Cortex of kidney (tissue), 1 donor: ENCODE data around the gene CAMK1D.

ENCODE experiments used
- DNase-seq: peaks from one replicate; lab custom pipeline; 2025; lab: John Stamatoyannopoulos, UW

The CAMK1D gene

GRCh38 chr10:12559578-12560178, 210.3 kb downstream of the CAMK1D start:
- no peak for DNase-seq

DNA sequence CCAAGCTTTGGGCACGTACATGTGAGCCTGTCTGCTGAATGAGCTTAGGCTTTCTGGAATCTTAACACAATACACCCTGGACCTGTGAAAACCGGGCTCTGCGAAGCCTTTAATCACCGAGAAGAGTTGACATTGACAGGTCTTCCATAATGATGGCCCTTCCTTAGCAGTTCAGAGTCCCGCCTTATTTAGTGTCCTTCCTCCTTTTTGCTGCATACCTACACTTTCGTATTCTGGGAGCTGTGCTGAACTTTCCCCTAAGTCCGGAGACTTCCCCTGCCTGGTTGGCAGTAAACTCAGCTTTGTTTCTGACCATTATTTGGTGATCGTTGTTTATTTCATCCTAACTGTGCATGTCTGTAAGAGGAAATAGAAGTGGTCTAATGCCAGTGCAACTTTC, 212.0 kb downstream of the CAMK1D start:
- DNase-seq, result no peak

GRCh38 chr10:12561720-12562119, 212.4 kb downstream of the CAMK1D start:
- DNase-seq, result no peak

DNA sequence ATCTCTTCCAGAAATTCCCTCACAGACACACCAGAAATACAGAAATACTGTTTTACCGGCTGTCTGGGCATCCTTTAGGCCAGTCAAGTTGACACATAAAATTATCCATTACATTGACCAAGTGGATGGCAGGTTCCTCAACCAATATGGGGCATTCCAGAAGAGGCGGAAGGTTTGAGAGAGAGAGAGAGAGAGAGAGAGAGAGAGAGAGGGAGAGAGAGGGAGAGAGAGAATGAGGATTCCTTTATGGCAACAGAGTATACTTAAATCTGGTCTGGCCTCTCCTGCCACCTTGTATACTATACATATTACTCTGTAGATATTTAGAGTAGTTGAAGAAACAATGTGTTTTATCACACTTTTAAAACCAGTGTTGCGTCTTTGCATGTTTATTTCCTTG, 214.1 kb downstream of the CAMK1D start:
- no peak for DNase-seq

DNA sequence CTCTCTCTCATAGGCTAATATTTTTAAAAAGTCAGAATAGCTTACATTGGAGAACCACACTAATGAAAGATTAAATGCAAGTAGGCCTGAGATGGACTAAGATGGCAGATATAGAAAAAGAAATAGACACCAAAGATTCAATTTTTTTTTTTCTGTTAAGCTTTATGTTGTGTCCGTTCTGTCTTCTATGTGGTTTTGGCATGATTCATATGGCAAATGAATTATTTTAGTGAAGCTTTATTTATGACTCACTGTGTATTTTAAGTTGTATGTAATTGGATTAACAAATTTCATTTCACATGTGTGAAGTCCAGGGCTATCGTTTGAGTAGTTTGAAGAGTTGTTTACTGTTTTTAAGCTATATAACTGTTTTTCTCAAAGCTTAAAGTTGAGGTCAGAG, 214.8 kb downstream of the CAMK1D start:
- no peak for DNase-seq

GRCh38 chr10:12566161-12567115, 217.1 kb downstream of the CAMK1D start:
- no peak for DNase-seq

DNA sequence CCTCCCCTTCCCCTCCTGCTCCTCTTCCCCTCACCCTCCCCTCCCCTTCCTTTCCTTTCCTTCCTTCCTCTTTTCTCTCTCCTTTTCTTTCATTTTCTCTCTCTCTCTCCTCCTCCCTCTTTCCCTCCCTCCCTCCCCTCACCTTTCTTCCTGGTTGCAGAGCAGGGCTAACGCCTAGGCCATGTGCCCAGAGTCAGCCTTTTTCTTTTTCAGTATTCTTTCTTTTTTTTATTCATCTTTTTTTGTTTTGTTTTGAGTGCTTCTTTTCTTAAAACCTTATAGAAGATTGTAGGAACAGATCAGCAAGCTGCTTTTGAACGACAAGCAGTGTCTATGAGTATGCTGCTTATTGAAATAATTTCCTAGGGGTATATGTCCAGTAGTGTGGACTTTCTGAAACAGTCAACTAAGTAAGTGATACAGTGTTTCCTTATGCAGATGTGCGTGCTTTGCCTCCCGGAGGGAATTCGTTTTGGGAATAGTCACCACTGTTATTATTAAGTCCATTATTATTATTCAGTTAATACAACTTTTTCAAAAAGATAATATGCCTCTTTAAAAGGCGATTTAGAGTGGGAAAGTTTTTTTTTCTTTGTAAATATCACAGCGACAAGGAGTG, 219.2 kb downstream of the CAMK1D start:
- no peak for DNase-seq

DNA sequence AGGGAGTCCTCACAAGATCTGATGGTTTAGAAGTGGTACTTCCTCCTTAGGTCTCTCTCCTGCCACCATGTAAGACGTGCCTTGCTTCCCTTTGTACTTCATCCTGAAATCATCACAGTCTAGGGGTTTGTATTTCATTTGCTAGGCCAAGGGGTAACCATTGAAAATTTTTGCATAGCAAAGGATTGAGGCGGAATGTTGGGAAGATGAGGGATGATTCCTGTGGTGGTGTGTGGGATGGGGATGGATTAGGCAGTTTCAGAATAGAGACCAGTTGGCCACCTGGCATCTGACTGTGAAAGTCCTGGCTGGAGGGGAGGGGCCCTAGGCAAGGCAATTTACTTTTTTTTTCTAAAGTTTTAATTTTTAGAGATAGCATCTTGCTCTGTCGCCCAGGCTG, 222.9 kb downstream of the CAMK1D start:
- no peak for DNase-seq

DNA sequence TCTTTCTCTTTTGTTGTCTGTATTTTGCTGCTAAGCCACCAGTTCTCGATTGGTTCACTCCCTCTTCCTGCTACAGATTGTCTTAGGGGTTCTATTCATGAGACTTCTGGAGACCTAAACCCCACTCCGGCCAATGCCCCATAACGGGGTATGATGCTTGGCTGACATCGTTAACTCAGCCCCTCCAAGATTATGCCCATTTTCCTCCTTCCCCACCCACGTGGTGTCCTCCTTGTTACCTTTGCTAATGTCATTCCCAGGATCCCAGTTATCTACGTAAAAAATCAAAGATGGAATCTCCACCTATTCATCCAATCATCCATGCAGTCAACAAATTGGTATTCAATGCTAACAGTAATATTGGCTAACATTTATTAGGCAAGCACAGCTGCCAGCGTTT, 228.3 kb downstream of the CAMK1D start:
- no peak for DNase-seq

GRCh38 chr10:12579954-12580858, 230.9 kb downstream of the CAMK1D start:
- no peak for DNase-seq

- no peak for DNase-seq
Measured at GRCh38 chr10:12583891-12584595, 234.7 kb downstream of the CAMK1D start.

- no peak for DNase-seq
Measured at GRCh38 chr10:12586741-12587140, 237.4 kb downstream of the CAMK1D start.

GRCh38 chr10:12587451-12587888, 238.1 kb downstream of the CAMK1D start:
- DNase-seq, result no peak

DNA sequence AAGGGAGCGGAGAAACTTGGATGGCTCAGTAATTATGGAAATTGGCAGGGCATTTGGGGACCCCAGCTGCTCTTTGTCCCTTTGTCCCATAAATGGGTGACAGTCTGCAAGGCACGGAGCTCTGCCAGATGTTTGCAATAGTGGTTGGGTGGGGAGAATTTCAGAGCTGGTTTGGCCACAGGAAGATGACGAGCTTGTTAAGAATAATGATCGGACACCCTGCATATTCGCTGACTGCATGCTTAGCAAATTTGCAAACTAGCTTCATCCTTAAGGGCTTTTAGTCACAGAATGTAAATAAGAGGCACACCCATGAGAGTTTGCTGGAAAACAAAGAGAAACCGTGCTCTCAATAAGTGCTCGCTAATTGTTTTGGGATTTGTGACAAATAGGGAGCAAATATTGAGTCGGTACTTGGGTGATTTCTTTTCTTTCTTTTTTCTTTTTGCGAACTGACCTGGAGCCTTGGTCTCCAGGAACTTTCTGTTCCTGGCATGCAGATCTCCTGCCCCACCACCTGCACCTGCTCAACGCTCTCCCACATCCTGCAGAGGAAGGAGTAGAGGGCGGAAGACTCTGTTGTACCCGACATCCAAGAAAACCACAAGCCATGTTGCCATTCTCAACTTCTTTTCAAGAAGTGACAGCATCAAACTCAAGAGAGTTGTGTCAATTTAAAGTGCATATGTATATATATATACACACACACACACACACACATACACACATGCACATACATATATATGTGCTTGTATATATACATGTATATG, 238.9 kb downstream of the CAMK1D start:
- no peak for DNase-seq

DNA sequence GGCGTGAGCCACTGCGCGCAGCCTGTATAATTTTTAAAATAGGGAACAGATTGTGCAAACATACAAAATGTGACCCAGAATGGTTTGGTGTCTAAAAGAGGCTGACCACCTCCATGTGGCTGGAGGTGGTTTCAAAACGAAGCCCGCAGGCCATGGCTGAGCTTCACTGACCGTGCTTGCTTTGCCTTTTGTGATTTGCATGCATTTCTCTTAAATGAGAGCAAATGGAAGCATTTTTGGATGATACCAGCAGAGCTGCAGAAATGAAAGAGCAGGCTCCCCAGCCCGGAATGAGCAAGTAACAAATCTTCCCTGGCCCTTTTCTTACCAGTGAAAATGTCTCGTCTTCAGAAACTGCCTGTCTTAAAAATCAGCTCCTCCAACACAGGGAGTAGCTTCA, 239.9 kb downstream of the CAMK1D start:
- no peak for DNase-seq

DNA sequence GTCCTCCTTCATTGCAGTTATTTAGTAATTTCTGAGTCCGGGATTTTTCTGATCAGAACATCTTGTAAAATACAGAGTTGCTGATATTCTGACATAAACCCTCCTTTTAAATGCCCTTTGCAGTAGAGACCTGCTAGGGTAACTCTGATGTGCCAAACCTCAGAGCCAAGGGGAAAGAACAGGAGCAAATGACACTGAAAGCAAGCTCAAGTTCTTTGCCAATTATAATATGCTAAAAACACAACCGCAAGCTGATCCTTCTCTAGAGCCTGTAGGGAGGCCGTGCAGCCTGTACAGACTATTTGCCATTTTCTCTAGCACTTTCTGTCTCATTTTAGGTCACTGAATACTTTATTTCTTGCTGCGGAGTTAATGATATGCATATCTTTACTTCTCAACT, 240.4 kb downstream of the CAMK1D start:
- DNase-seq, result no peak

GRCh38 chr10:12590675-12591659, 241.6 kb downstream of the CAMK1D start:
- DNase-seq, result no peak

DNA sequence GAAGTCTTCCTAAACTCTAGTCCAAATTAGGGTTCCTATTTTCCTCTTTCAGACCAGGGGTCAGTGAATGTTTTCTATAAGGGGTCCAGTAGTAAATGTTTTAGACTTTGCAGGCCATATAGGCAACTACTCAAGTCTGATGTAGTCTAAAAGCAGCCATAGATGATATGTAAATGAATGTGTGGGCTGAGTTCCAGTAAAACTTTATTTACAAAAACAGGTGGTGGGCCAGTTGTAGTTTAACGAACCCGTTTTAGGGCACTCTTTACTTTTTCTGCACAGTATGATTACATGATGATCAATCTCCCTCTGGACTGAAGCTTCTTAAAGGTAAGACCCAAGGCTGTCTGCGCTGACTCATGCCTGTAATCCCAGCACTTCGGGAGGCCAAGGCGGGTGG, 243.6 kb downstream of the CAMK1D start:
- DNase-seq, result no peak

GRCh38 chr10:12594448-12594944, 245.1 kb downstream of the CAMK1D start:
- no peak for DNase-seq
